ENCODE data around the gene ASPG.
"Not testable (repeated sequence)": the region's sequence is repeated elsewhere in the genome, so short reads cannot be mapped to it uniquely, and the experiment has no call there.

Gene ASPG

DNA sequence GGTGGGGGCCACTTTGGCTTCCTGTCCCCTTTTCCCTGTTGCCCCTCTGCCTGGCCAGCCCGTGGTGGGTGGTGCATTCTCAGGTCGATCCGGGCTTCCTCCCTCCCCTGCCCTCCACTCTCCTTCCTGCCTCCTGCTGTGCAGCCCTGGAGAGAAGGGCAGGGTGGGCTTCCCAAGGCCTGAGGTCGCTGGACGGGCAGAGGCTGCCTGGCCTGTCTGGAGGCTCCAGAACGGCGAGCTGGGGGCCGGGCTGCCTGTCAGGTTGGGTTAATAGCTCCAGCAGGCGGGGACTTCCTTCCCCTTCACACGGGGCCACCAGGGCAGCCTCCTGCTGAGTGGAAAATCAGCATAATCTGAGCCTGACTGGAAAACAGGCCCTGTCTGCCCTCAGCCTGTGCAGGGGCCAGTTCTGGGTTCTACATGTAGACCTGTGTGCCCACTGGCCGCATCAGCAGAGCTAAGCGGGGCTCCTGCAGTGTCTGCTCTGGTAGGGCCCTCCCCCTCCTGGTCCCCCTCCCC is 64.2 kb downstream of the ASPG start:
- DNase-seq, result peak; percentile 82

DNA sequence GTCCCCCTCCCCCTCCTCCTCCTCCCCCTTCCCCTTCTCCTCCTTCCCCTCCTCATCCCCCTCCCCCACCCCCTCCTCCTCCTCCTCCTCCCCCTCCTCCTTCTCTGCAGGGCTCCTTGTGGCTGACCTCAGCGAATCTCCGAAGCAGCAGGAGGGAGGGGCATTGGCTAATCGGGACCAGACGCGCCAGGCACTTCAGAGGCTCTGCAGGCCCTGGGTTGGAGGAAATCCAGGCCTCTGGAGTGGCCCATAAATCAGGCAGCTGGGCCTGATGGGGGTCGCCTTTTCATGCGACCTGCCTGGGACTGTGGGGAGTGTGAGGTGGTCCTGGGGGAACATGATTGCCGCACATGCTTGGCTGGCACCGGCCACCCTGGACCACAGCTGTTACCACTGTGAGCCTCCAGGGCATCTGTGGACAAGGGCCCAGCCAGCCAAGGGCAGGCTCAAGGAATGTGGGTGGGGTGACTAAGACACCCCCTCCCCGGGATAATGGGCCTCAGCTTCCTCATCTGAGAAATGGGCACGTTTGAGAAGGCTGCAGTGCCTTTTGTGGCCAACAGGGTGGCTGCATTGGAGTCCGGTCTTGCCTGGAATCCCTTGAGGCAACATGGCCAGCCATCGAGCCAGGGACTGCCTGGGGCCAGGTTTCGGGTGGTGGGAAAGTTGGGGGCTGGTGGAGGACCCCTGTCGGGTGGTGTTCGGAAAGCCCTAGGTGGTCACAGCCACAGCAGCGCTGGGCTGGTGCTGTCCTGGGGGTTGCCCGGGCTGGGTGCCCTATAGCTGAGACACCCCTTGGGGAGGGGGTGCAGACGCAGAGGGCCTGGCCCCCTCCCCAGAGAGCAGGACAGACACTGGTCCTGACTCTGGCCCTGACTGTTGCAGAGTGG is 64.9 kb downstream of the ASPG start:
- DNase-seq, result peak; percentile 90

- DNase-seq, result no peak
Observed at GRCh38 chr14:104151026-104151381, 65.5 kb downstream of the ASPG start.

DNA sequence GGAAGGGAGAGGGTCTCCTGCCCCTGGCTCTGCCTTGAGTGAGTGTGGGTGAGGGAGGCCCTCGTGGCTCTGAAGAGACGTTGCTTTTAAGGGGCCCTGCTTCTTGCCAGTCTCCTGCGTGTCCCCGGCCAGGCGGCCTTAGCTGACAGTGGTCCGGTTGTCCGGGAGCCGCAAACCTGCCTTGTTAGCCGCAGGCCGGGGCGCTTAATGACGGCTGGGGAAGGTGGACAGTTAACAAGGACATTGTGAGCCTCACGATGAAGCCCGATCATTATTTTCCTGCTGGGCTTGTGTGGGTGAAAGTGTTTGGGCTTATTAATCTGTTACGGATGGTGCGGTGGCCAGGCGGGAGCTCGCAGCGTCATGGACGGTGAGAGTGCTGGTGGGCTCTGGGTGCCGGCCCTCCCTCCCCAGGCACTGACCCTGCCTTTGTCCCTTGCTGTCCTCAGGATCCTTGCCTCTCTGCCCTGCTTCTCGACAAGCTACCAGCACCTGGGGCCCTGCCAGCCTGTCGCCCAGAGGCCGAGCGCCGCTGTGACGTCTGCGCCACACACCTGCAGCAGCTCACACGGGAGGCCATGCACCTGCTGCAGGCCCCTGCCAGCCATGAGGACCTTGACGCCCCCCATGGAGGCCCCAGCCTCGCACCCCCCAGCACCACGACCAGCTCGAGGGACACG is 66.2 kb downstream of the ASPG start:
- no peak for DNase-seq

DNA sequence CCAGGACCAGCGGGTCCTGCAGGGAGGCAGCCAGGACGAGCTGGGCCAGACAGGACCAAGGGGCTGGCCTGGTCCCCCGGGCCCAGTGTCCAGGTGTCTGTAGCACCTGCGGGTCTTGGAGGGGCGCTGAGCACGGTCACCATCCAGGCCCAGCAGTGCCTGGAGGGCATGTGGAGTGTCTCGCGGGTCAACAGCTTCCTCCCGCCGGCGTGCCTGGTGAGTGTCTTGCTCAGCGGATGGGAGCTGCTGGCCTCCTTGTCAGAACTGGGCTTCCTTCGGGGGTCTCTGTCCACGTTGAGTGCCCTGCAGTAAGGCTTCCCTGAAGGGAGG is 66.7 kb downstream of the ASPG start:
- no peak for DNase-seq

DNA sequence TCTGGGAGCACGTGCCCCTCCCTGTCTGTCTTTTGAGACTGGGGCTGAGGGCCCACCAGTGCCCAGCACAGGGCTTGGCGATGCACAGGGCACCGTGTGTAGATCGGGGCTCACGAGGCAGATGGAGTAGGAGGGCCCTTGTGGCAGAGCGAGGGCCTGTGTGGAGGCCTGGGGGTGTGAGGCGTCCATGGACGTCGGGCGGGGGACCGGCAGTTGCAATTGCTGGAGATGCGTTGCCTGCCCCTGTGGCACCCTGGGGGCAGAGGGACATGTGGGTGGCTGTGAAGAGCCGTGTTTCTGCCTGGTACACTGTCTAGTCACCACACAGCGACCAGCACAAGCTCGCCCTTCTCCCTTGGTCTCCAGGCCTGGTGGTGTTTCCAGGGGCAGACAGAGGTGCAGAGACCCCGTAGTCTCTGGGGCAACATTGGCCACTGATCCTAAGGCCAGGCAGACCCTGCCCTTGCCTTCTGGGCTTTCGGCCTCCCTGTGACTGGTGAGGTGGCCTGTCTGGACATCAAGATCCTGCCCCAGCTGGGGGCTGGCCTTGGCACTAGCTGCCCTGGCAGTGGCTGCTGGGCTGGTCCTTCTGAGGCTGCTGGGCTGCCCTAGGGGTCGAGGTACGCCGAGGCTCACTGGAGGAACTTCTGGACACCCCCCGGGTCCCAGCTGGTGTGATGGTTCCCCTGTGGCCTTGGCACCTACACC is 67.3 kb downstream of the ASPG start:
- no peak for DNase-seq

GRCh38 chr14:104153394-104153755 is 67.9 kb downstream of the ASPG start:
- DNase-seq, result not testable (repeated sequence)

GRCh38 chr14:104154246-104154645 is 68.7 kb downstream of the ASPG start:
- DNase-seq, result no peak

- no peak for DNase-seq
Observed at GRCh38 chr14:104155513-104155912, 70.0 kb downstream of the ASPG start.

DNA sequence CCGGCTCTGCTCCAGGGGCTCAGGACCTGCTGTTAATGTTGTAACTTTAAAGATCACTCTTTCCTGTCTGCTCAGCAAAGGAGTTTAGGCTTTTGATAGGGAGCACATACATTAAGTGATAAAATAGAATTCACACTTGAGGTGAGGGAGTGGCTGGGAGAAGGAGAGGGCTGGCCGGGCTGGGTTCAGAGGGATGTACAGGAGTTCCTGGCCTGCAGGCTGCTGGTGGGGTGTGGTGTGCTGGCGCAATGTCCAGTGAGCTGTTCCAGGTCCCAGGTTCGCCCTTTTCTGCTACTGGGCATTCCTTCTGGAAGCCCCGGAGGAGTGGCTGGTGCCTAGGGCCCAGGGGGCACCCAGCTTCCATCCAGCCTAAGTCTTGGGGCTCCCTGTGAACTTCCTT is 70.6 kb downstream of the ASPG start:
- DNase-seq, result no peak

DNA sequence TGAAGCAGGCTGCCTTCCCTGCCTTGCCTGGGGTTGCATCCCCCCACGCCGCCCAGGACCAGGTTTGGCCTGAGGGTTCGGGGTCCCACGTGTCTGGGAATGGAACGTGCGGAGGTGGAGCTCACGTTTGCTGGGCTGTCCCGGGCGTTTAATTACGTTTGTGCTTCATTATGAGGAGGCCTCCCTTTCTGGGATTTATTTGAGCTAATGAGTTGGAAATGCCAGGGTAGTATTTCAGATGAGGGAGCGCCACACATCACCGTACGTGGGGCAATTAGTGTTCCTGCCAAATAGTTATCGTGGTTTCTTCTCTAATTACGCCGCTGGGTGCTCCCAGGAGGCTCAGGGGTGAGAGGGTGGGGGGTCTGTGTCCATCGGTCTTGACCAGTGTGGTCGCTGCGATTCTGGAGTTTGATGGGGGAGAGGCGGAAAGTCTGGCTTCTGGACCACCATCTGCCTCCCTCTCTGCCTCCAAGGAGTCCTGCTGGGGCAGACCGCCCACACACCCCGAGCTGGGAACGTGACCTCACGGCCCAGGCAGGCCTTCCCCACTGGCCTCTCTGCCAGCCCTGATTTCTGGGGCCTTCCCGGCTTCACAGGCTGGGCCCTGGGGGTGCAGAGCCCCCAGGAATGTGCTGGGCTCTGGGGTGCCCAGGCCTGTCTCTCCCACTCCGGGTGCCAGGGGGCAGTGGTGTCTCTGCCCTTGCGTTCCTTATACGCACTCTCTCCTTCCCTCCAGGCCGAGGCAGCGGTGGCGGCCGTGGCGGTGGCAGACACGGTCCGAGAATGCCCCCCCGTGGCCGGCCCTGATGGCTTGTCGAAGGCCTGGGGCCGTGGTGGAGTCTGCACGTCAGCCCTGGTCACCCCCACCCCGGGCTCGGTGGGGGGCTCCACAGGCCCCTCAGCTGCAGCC is 71.8 kb downstream of the ASPG start:
- DNase-seq, result no peak

GRCh38 chr14:104158827-104159798 is 73.6 kb downstream of the ASPG start:
- no peak for DNase-seq

DNA sequence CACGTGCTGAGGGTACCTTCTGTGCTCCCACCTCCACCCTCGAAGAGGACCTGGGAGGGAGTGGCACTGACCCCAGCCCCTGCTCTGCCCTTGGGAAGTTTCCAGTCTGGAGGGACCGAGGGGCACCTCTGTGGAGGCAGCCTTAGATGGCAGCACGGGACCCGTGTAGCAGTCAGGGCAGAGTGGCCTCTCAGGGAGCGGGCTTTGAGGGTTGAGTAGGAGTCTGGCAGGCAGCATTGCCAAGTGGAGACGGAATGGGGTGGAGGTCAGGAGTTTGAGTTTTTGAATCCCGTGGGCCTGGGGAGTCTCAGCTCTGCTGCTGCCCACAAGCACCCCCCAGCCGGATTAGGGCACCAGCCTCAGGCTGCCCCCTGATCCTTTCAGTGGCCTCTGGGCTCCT is 74.5 kb downstream of the ASPG start:
- DNase-seq, result no peak

DNA sequence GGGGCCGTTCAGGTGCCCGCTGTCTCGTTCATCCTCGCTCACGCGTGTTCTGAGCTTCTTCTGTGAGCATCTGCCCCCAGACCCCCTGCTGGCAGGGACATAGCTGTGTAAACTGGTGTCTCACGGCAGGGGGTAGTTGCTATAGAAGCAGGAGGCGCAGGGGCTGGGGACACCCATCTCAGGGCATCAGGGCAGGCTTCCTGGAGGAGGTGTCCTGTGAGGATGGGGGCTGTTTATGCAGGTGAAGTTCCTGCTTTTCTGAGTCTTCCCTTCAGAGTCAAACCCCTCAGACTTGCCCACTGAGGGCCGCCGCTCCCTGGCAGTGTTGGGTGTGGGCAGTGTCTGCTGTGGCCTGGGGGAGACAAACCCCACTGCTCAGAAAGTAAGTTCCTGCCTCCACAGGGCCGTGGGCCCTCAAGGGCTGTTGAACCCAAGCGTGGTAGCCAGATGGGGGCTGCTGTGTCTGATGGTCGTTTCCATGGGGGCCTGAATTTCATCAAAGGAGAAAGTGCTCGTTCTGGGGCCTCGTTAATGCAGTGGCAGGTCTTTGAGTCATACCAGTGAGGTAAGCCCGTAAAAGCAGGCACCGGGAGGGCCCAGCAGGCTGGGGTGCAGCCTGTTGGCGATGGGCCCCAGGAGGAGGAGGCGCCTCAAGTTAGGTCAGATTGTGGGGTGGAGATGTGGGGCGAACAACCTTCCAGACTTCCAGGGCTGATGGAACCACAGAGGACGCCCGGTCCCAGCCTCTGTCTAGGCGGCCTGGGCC is 76.3 kb downstream of the ASPG start:
- DNase-seq, result no peak

DNA sequence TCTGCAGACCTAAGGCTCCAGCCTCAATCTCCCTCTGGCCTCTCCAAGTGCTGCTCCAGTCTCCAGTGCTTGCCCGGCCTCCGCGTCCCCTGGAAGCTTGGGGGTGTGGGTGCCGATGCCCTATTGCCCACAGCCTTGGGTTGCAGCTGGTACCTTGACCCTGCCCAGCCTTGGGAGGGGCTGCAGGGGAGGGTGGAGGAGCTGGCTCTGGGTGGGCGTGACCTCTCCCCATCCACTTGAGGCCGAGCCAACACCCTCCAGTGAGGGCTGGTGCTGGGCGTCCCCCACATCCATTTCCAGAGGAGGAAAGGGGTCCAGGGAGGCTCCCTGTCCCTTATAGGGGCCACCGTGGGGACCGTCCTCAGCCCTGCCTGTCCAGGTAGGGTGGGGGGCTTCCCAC is 77.0 kb downstream of the ASPG start:
- no peak for DNase-seq

DNA sequence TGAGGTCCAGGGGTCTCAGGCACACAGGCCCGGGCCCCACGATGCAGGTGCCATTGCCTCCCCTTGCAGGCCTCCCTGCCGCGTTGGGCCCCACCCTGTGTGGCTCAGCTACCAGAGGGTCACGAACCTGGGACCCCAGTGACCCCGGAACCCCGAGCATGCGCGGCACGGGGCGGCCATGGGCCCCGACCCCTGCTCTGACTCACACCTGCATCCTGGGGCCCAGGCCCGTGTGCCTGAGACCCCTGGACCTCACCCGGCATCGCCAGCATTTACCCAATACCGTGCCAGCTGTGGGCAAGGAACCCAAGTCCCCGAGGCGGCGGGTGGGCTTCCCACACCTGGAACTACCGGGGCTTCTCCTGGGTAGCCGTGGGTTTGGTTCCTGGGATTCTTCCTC is 78.0 kb downstream of the ASPG start:
- DNase-seq, result no peak

DNA sequence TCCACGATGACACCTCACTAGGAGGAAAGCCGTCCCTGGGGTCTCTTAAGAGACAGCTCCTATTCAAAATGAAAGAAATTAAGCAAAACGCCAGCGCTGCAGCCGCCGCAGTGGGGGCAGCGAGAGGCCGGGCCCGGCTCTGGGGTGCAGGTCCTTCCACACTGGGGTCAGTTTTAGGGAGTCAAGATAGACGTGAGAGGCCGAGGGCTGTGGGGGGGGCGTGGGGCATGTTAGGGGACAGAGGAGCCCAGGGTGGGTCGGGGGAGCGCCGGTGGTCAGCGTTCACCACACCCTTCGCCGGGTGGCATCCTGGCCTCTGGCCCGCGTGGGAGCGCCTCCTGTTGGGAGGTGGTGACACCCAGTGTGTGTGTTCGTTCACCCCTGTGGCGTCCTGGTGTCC is 78.5 kb downstream of the ASPG start:
- DNase-seq, result no peak

DNA sequence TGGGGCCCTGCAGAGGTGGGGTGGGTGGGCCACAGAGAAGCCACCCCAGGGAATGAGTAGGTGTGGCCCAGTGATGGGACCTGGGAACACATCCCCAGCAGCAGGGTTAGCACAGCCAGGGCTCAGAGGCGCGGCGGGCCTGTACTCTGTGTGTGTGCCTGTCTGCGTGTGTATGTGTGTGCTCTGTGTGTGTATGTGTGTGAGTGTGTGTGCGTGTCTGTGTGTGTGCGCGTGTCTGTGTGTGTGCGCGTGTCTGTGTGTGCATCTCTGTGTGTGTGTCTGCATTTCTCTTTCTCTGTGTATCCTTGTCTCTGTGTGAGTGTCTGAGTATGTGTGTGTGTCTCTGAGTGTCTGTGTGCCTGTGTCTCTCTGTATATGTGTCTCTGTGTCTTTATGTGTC is 79.0 kb downstream of the ASPG start:
- no peak for DNase-seq

Data from left hindlimb (tissue), 1 donor.